Gastroesophageal sphincter (tissue), 3 donors: ENCODE measurements around the gene CLMP.

Experiments used
- CTCF ChIP-seq, 4 experiments: fragments of 200-600 bp in 2 of 4; fragments of 450-650 bp in 2 of 4; sonication (generic) in 1 of 4; IDR thresholded peaks; one replicate each; pipeline ENCODE4 v1.5.1; 2017 to 2019; ENCODE audit warnings: antibody characterized with exemption in 4 of 4, mild to moderate bottlenecking in 2 of 4, moderate library complexity in 2 of 4
- EP300 ChIP-seq: sonication (generic); formaldehyde crosslinking; IDR thresholded peaks from one replicate; pipeline ENCODE4 v1.6.1; 2017; ENCODE audit warnings: antibody characterized with exemption, mild to moderate bottlenecking
- POLR2A ChIP-seq, 2 donors: fragments of 450-650 bp; IDR thresholded peaks; one replicate each; pipeline ENCODE4 v1.6.1; 2017; ENCODE audit warnings: antibody characterized with exemption in 2 of 2, mild to moderate bottlenecking in 2 of 2, moderate library complexity in 1 of 2
- POLR2AphosphoS5 ChIP-seq: sonication (generic); formaldehyde crosslinking; IDR thresholded peaks from one replicate; pipeline ENCODE4 v1.6.1; 2017; ENCODE audit warnings: antibody characterized with exemption

DNA sequence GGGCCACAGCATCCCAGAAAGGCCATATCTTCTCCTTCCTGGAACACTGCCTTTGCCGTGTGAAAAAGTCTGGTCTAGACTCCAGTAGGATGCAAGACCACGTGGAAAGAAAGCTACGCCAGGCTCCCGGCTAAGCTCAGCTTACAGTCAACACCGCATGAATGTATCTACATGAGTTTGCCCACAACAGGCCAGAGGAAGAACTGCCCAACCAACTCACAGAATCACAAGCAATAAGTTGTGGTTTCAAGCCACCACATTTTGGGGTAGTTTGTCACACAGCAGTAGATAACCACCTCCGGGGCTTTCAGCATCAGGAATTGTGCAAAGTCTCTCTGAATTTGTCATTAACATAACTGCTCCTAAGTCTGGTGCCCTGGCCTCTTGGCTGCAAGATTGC lies 160.5 kb downstream of the CLMP start:
- TF ChIP-seq POLR2A (IDR thresholded peaks at IDR 0.05) (no peak), EP300 (no peak), CTCF (IDR thresholded peaks at IDR 0.05) (no peak), POLR2AphosphoS5 (no peak)
